Fibroblast of skin of back (primary cell): ENCODE measurements around the gene CCDC40.

Experiments used
- DNase-seq: peaks from one replicate; pipeline ENCODE4 v3.0.0-alpha.2; 2013

CCDC40 gene

DNA sequence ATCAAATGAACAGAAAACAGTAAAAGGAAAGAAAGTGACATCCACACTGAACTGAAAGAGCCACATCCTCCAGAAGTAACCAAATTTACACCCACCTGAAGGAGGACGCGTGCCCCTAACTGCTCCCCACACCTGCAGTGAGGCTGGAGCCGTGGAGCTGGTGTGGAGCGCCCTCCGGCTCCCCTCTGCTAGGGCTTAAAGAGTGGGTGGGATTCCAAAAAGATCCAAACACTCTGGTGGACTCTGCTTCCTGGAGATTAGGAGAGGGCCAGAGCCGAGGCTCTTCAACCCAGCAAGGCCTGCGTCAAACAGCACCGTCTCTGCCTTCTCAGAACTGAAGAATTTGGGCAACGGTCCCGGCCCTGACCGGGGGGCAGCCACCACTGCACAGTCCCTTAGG is 15.2 kb downstream of the CCDC40 start:
- DNase-seq = no peak

DNA sequence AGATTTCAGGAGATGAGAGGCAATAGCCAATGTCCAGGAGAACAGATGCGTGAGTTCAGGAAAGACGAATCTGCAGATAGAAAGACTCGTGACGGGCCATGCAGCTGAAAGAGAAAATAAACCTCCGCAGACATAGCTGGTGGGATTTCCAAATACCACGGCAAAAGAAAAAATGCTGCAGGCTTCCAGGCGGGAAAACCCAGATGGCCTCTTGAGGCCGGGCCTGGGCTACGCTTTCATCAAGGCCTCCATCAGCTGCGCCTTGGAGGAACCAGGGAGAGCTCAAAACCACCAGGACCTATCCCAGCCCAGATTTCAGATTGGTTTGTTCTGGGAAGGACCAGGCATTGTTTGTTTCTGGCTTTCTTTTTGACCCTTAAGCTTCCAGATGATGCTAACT is 16.7 kb downstream of the CCDC40 start:
- DNase-seq = no peak

DNA sequence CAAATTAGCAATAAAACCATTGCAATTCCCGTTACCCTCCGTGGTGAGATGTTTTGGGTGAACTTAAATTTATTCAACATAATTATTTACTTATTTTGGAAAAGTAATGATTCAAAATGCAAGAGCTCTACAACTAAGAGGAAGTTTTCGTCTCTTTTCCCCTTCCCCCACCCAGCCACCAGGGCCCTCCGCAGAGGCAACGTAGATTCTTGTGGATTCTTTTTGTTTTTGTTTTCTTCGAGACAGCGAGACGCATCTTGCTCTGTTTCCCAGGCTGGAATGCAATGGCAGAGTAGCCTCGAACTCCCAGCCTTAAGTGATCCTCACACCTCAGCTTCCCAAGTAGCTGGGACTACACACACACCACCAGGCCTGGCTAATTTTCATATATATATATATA is 19.2 kb downstream of the CCDC40 start:
- DNase-seq = no peak

DNA sequence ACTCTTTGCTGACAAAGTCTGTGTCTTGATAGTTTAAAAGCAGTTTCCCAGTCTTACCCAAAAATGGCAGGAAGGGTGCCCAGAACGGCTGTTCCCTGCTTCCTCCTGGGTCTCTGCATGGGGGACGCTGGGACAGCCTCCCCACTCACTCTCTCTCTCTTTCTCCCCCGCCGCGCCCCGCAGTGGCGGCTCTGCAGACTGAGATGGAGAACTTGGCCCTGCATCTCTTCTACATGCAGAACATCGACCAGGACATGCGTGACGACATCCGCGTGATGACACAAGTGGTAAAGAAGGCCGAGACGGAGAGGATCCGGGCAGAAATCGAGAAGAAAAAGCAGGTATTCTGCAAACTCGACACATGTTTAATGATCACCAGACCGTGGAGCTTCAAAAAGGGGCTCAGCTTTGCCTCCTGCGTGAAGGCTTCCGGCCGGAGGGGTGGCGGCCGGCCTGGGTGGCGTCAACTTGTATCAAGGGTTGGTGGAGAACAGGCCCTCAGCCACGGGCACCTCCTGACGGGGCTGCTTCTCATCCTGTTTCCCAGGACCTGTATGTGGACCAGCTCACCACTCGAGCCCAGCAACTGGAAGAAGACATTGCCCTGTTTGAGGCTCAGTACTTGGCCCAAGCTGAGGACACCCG is 22.0 kb downstream of the CCDC40 start:
- no peak for DNase-seq

DNA sequence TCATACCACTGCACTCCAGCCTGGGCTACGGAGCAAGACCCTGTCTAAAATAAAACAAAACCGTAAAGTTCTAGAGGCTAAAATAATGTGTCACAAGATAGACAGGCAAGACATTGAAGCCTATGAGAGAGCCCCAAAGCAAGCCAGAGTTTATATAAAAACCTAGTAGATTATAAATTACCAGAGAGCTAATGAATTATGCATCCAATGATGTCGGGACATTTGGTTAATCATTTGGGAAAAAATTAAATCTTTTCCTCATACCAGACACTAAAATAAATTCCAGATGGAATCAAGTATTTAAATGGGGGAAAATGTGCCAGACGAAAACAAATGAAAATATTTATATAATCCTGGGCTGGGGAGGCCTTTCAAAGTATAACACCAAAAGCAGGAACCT is 24.2 kb downstream of the CCDC40 start:
- DNase-seq = no peak

DNA sequence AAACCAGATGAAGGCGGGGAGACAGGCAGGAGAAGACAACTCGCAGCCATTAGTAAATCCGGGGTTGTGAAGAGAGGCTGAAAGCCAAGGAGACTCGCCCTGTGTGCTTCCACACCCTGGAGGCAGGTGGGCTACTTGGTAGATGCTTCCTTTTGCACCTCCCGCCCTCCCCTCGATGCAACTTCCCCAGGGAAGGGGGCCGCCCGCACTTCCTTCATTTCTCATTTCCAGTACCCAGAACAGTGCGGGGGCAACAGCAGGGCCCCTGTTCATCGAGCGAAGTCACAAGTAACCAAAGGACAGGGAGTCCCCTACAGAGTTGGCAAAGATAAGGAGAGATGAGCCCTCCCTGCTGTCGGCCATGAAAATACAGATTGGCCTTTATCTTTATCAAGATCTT is 25.0 kb downstream of the CCDC40 start:
- DNase-seq = no peak

DNA sequence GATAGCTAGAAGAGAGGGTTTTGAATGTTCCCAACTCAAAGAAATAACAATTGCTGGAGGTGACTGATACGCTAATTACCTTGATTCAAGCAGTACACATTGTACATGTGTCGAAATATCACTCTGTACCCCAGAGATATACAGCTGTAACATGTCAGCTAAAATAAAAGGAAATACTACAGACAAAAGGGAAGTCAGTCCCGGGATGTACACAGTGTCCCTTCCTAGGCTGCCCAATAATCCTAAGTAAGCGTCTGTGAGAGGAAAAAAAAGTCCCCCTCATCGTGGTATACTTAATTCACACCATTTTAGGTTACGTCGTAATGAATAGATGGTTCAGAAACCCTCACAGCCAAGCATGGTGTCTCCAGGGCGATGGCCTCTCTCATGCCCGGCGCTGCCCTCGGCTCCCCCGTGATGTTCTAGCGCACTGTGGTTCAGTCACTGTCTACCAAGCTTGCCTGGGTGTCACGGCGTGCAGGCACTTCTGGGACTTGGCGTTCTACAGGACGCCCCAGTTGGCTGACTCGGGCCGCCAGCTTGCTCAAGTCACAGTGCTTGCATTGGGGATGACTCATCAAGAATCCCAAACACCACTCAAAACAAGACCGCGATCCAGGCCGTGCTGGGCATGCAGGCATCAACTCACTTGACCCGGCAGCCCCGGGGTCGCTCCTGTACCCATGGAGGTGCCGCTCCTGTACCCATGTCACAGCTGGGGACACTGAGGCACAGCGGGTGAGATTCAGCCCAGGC is 27.6 kb downstream of the CCDC40 start:
- peak; percentile 49 for DNase-seq

DNA sequence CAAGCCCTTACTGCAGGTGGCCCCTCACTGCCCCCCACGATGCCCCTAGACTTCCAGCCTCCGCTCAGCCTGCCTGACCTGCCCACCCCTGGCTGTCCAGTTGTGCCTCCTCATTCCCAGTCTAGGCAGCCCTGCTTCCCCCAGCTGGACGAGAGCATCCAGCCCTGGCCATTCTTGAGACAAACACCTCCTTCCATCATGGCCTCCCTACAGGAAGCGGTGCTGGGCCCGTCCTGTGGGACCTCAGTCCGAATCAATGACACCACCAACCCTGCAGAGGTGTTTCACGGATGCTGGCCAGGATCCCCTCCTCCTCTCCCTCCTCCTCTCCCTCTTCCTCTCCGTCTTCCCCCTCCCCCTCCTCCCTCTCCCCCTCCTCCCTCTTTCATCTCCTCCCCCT is 28.3 kb downstream of the CCDC40 start:
- DNase-seq = no peak

DNA sequence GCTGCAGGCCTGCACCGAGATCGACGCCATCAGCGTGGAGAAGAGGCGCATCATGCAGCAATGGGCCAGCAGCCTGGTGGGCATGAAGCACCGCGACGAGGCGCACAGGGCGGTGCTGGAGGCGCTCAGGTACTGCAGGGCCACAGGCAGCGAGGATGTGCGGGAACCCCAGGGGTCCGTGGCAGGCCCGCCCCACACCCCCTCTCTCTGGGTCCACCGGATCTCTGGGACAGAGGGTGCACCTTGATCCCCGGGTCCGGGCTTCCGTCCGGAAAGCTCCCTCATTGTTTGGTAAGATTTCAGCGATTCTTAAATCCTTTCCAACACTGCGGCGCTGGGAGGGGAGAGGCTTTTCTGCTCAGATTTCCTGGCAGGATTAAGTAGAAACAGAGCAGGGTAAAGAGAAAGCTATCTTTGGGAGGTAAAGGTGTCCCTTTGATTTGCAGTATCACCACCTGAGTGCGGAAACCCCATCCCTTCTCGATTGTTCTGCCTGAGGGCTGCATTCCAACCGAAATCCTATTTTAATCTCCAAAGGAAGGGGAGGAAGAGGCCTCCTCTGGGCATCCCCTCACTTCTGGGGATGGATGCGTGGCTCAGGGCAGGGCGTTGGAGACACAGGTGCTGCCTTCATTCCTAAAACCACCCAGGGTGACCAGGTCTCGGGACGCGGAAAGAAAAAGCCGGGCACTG is 29.2 kb downstream of the CCDC40 start:
- no peak for DNase-seq

DNA sequence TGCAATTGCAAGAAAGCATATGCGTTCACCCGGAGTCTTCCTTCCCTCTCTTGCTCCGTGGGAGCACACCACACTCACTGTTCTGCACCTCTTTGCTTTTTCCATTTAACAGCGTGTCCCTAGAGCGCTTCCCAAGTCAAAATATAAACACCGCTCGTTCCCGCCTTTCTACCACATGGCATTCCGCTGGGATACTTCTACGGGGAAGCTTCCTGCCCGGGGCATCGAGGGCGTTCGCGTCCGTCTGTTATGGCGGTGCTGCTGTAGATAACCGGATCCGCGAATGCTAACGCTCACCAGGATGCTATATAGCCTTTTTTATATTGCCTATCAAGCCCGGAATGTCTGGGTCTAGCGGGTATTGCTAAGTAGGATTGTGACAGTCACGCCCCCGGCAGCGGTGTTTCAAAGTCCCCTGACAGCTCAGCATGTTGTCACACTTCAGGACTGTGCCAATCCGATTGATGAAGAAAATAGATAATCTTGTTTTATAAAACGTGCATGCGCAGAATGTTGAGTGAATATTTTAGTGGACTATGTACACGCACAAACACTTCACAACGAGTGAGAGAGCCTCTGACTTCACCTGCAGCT is 31.0 kb downstream of the CCDC40 start:
- DNase-seq = no peak

DNA sequence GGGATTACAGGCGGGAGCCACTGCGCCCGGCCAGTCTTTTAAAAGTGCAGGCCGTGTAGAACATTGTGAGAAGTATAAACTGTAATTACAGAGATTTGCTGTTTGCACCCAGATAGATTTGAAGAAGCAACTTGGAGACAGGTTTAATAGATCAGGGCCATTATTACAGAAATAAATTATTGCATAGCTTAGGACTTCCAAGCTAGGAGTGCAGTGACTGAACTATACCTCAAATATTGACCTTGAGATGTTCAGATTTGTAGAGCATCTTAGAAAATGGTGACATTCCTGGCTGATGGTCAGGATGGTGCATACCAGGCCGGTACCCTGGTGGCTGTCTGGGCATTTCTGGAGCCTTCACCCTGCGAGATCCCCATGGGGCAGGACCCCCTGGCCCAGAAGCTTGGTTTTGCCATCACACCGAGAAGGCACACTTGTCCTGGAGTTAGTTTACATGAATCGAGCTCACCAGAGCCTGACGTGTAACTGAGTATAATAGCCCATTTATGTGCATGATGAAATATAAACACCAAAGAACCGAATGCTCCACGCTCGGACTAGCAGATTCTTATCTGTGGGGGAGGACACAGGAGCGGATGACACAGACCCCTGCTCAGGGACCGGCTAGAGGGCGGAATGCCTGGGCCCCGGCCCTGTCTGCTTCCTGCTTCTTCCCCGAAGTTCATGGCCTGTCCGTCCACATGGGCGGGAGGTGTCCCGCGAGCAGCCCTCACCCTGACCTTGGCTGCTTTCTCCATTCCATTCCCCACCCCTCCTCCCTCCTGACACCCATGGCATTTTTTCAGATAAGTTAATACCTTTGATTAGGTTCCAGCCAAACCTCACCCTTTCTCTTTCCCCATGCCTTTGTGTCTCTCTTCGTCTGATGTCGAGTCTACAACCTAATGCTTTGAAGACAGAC is 32.1 kb downstream of the CCDC40 start:
- DNase-seq = no peak

DNA sequence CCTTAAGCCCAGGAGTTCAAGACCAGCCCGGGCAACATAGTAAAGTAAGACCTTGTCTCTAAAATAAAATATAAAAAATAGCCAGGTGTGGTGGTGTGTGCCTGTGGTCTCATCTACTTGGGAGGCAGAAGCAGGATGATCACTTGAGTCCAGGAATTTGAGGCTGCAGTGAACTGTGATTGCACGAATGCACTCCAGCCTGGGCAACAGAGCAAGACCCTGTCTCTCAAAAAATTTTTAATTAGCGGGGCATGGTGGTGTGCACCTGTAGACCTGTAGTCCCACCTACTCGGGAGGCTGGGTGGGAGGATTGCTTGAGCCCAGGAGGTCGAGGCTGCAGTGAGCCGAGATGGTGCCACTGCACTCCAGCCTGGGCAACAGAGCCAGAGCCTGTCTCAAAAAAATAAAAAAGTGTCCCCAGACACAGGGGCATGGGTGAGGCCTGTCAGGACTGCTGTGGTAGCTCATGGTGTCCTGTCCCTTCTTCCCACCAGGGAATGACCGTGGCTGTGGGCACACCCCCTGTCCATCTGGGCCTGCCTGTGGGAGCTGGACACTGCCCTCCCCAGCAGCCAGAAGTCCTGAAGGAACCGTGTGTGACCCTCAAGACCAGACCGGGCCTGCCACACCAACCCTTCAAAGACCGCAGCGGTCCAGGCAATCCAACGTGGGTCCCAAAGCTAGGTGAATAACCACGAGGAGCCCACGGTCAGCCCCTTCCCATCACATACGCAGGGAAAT is 34.1 kb downstream of the CCDC40 start:
- no peak for DNase-seq

DNA sequence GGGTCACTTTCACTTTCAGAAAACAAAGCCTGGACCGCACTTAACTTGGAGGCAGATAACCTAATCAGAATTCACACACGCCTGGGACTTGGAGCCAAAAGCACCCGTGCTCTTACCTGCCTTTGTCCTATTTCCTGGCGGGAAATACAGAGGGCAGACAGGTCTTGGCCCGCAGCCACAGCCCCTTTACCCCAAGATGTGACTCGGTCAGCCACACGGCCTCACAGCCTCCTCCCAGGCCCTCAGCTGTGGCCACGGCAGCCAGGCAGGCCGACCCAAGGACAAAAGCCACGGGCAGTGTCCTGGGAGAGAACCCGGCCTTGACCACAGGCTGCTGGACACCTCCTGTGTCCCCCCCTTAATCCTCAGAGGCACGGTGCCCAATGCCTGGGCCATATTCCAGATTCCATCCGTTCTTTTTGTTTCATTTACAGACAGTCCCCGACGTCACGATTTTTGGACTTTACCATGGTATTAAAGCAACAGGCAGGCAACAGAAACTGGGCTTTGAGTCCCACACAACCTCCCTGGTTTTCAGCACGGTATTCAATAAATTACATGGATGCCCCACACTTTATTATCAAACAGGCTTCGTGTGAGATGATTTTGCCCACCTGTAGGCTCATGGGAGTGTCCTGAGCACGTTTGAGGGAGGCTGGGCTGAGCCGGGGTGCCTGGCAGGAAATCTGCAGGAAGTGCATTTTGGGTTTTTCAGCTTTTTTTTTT is 34.8 kb downstream of the CCDC40 start:
- DNase-seq = no peak

DNA sequence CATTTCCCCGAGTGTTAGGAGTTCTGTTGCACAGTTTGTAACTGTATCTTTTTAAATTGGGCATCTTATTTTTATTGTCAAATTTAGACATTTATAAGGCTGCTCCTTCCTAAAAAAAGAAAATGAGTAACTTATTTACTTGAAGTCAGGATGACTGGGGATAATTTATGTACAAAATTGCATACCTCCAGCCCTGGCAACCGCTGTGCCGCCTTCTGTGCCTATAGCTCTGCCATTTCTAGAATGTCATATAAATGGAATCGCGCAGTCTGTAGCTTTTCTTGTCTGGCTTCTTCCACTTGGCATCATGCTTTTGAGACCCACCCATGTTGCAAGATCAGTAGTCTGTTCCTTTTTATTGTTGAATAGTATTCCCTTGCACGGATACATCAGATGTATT is 36.0 kb downstream of the CCDC40 start:
- no peak for DNase-seq

DNA sequence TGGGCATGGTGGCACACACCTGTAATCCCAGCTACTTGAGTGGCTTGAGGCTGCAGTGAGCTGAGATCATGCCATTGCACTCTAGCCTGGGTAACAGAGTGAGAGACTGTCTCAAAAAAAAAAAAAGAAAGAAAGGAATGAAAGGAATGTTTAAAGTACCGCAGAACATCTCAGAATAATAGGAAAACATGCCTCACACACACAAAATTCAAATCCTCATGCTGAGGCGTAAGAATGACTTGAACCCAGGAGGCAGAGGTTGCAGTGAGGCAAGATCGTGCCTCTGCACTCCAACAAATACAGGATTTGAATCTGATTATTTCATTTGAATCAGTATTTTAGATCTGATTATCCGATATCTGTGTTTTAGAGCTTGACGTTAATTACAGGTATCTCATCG is 43.6 kb downstream of the CCDC40 start:
- DNase-seq = peak; percentile 42

DNA sequence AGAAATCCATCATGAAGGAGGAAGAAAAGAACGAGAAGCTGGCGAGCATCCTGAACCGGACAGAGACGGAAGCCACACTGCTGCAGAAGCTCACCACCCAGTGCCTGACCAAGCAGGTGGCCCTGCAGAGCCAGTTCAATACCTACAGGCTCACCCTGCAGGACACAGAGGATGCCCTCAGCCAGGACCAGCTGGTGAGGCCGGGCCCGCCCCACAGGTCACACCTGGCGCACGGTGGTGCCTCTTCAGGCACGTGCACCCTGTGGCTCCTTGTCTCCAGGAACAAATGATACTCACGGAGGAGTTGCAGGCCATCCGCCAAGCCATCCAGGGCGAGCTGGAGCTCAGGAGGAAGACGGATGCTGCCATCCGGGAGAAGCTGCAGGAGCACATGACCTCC is 45.2 kb downstream of the CCDC40 start:
- no peak for DNase-seq

DNA sequence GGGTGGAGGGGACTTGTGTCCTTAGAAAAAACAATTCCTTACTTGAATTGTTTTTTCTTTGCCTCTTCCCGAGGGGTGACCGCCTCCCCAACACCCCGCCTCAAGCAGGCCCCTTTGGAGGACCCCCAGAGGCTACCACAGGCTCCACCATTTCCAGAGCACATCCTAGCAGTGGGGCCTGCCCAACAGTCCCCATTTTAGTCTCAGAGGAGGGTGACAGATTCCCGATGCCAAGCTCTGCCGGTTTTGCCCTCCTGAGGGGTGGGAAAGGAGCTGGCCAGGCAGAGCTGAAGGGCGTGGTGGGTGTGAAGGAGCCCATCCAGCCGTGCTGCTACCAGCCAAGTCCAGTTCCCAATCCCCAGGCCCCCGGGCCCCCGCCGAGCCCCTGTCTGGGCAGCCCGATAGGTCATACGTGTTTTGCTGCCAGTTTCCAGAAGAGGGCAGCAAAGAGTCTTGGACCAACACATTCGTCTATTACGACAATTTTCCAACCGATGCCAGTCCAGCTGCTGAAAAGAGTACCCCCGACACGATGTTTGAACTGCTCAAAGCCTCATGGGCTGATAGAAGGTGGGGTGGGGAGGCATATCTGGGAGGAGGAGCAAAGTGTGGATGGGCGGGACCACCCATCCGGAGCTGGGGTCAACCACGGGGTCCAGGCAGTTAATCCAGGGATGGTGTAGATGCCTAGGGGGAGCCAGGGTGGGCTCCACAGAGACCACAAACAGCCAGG is 46.1 kb downstream of the CCDC40 start:
- DNase-seq = peak; percentile 67

DNA sequence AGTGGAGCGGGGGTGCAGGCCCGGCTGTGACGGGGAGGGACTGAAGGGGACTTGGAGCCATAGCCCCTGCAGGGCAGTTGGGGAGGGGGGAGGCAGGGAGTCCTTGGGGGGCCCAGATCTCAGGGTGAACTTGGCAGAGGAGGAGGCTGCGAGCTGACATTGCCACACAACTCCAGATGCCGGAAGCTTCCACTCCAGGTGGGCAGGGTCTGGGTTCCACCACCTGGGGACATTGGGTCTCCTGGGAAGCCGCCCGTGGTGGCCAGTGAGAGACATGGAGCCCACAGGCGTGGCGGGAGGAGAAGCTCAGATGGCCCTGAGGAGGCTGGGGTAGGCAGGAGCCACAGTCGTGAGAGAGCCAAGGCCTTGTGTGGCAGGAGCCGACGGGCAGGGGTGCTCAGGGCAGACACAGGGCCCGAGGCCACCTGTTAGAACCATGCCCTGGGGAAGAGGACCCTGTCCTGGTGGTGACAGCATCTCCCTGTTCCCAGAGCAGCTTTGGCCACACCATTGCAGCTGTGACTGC is 46.8 kb downstream of the CCDC40 start:
- DNase-seq = no peak

DNA sequence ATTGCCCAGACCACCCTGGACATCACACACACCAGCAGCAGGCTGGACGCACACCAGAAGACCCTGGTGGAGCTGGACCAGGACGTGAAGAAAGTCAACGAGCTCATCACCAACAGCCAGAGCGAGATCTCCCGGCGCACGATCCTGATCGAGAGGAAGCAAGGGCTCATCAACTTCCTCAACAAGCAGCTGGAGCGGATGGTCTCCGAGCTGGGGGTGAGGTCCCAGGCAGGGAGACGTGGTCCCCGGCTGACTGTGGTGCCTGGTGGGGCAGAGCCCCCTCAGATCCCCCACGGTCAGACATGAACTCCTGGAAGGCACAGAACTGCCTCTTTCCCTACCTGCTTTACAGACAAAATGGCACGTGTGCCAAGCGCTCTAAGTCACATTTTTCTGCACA is 48.3 kb downstream of the CCDC40 start:
- no peak for DNase-seq

DNA sequence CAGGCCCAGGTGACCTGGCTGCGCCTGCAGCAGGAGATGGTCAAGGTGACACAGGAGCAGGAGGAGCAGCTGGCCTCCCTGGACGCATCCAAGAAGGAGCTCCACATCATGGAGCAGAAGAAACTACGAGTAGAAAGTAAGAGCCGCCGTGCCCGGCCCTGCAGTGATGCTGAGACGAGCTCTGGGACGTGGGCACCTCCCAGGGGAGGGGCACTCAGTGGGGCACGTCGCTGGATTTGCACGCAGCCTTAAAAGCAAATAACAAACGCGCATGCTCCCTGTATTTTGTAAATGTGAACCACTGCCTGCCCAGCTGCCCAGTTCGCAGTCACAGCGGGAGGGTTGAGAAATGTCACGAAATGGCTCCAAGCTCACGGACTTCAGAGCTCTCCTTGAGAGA is 49.6 kb downstream of the CCDC40 start:
- no peak for DNase-seq
